Measurements from ENCODE around the gene APH1A. TPM values are rescaled to one million over a fixed set of nuclear protein-coding genes. Genes with fewer than 3 reads are reported as not detected.
A peak's percentile ranks its signal among the peaks of the same experiment; 100 is the strongest.

APH1A gene
- total RNA-seq, 6 experiments from 2014 or later: 104 to 119 (median 107) TPM

DNA sequence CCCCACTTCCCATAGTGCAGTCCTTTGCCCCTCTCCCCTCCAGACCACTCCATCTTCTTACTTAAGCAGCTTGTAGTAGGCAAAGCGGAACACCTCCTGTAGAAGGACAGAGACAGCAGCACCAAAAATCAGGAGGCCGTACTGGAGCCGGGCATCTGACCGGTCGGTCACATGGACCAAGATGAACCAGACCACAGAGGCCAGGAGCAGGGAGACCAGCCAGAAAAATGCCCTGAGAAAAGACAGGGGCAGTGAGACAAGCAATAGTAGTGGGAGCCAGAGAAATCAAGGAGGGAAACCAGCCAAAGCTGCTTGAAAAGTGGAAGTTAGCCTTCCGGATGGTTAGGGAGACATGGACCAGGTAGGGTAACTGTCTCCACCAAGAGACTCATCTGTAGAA is 920 bp downstream of the APH1A start:
- Mint-ChIP-seq H3K9me3 (no peaks in the 10 kb centered on the region), H3K27me3 (ENCODE audit: insufficient read depth) (peaks cover 3% of the 10 kb centered on the region), H3K4me1 (ENCODE audit: low read depth) (peaks cover 35% of the 10 kb centered on the region), H3K27ac (peak overlapping the region; percentile 95), H3K4me3 (peak overlapping the region; percentile 92), H3K36me3 (ENCODE audit: low read depth) (peaks cover 29% of the 10 kb centered on the region)
- peak; percentile 0 for DNase-seq
- TF ChIP-seq, protein P1, sequence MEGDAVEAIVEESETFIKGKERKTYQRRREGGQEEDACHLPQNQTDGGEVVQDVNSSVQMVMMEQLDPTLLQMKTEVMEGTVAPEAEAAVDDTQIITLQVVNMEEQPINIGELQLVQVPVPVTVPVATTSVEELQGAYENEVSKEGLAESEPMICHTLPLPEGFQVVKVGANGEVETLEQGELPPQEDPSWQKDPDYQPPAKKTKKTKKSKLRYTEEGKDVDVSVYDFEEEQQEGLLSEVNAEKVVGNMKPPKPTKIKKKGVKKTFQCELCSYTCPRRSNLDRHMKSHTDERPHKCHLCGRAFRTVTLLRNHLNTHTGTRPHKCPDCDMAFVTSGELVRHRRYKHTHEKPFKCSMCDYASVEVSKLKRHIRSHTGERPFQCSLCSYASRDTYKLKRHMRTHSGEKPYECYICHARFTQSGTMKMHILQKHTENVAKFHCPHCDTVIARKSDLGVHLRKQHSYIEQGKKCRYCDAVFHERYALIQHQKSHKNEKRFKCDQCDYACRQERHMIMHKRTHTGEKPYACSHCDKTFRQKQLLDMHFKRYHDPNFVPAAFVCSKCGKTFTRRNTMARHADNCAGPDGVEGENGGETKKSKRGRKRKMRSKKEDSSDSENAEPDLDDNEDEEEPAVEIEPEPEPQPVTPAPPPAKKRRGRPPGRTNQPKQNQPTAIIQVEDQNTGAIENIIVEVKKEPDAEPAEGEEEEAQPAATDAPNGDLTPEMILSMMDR (IDR thresholded peaks at IDR 0.05): no peak

- Mint-ChIP-seq H3K36me3 (ENCODE audit: low read depth) (peaks cover 28% of the 10 kb centered on the region), H3K4me1 (ENCODE audit: low read depth) (peaks cover 24% of the 10 kb centered on the region), H3K4me3 (no peak overlapping the region), H3K9me3 (no peaks in the 10 kb centered on the region), H3K27ac (no peak overlapping the region), H3K27me3 (ENCODE audit: insufficient read depth) (peaks cover 5% of the 10 kb centered on the region)
- TF ChIP-seq, protein P1 (IDR thresholded peaks at IDR 0.05): no peak
- DNase-seq: no peak
Observed at GRCh38 chr1:150263549-150263948, 5.3 kb downstream of the APH1A start.

- H3K4me3 Mint-ChIP-seq: no peak overlapping the region
- no peak overlapping the region for H3K27ac Mint-ChIP-seq
- peaks cover 19% of the 10 kb centered on the region for H3K36me3 Mint-ChIP-seq (ENCODE audit: low read depth)
- peaks cover 22% of the 10 kb centered on the region for H3K4me1 Mint-ChIP-seq (ENCODE audit: low read depth)
- DNase-seq: no peak
- H3K9me3 Mint-ChIP-seq: no peaks in the 10 kb centered on the region
- peaks cover 11% of the 10 kb centered on the region for H3K27me3 Mint-ChIP-seq (ENCODE audit: insufficient read depth)
- TF ChIP-seq, protein P1 (IDR thresholded peaks at IDR 0.05): no peak
Observed at GRCh38 chr1:150262388-150263320, 6.2 kb downstream of the APH1A start.

- H3K4me1 Mint-ChIP-seq (ENCODE audit: low read depth): peaks cover 24% of the 10 kb centered on the region
- DNase-seq: no peak
- no peak overlapping the region for H3K27ac Mint-ChIP-seq
- H3K4me3 Mint-ChIP-seq: no peak overlapping the region
- peaks cover 10% of the 10 kb centered on the region; the same call in 1 of the 2 replicates for H3K36me3 Mint-ChIP-seq (ENCODE audit: low read depth)
- H3K27me3 Mint-ChIP-seq (ENCODE audit: insufficient read depth): peaks cover 16% of the 10 kb centered on the region
- no peaks in the 10 kb centered on the region for H3K9me3 Mint-ChIP-seq
- TF ChIP-seq, protein P1 (IDR thresholded peaks at IDR 0.05): no peak
Observed at GRCh38 chr1:150261367-150261766, 7.4 kb downstream of the APH1A start.

DNA sequence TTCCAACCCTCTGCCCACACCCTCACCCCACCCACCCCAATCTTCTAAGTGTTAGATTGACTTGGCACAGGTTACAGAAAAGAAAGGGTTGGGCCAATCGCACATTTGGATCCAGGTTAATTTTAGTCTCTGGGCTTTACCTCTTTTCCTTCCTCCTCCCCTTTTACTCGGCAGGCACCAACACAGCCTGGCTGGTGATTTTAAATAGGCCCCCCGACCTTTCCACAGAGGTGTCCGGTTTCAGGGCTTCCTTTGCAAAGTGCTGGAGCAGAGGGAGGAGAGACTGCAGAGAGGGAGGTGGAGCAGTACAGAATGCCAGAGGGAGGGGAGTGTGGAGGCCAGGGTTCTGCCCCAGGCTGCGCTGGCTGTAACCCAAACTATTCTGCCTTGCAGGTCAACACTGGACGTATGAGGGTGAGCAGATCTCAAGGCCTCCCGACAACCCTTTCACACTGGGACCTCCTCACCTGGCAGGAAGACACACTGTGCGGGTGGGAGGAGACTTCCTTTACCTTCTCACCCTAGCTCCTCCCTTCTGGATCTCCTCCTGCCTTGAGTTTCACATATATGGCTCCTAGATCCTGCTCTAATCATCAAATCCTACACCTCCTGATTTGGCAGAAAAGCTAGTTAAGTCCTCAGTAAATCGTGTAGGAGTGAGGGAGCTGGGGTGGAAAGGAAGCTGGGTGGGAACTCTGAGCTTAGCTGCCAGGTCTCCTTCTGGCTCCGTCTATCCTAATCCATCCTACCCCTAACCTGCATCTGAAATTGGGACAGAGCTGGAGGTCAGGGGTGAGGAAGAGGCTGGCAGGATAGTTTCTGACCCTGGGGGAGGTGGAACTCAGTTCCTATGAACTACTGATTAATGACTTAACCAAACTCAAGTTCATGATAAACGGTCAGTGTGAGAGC is 8.8 kb downstream of the APH1A start:
- no peak for DNase-seq
- no peak overlapping the region for H3K27ac Mint-ChIP-seq
- peaks cover 5% of the 10 kb centered on the region; the same call in 1 of the 2 replicates for H3K36me3 Mint-ChIP-seq (ENCODE audit: low read depth)
- peaks cover 16% of the 10 kb centered on the region for H3K27me3 Mint-ChIP-seq (ENCODE audit: insufficient read depth)
- TF ChIP-seq, protein P1 (IDR thresholded peaks at IDR 0.05): no peak
- H3K4me1 Mint-ChIP-seq (ENCODE audit: low read depth): peaks cover 37% of the 10 kb centered on the region
- H3K4me3 Mint-ChIP-seq: no peak overlapping the region
- no peaks in the 10 kb centered on the region for H3K9me3 Mint-ChIP-seq

Data from HFFc6 (cell line).